Activated CD8-positive, alpha-beta memory T cell treated with anti-CD3 and anti-CD28 coated beads, Interleukin-2, amount 50 U/mL, for 48 hours (primary cell): ENCODE results near the gene FGFR2.

Source experiments
- DNase-seq: peaks from one replicate; pipeline ENCODE4 v3.0.0-alpha.2; 2020

FGFR2 gene

DNA sequence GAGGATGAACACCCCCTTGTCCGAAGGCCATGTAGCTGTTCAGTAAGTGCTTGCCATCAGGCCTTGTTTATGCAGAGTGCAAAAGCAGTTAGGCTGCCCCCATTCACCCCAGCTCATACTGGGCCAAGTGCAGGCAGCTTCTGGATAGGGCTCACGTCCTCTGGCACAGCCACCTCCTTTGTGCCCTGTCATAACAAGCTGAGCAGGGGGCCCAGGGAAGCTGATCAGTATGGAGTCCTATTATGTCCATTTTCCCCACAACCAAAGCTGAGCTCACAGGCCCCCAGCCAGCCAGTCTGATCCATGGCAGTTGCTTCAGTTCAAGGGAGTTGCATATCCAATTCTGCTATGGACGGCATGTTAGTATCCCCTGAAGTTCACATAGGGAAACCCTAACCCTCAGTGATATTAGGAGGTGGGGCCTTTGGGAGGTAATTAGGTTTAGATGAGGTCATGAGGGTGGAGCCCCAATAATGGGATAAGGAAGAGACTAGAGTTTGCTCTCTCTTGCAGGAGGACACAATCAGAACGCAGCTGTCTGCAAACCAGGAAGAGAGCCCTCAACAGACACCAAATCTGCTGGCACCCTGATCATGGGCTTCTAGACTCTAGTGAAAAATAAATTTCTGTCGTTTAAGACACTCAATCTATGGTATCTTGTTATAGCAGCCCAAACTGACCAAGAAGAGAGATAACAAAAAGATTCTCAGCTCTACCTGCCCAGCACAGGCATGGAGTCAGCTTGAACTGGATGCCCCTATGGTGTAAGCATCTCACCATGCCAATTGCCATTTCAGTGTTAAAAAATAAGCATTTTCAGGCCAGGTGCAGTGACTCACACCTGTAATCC, 155.9 kb downstream of the FGFR2 start:
- no peak for DNase-seq

DNA sequence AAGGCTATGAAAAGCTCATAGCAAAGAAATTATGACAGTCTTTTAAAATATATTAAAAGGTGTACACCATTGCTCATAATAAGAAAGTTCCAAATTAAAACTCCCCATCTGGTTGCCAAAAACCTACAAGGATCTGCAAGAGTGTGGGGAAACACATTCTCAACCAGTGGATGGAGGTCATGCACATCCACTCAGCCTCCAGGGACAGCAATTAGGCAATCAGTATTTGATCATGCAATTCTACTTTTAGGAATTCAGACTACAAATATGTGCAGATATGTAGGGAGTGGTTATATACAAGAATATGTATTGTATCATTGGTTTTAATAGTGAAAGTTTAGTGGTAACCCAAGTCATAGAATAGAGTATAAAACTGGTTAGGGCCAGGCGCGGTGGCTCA, 157.8 kb downstream of the FGFR2 start:
- no peak for DNase-seq

DNA sequence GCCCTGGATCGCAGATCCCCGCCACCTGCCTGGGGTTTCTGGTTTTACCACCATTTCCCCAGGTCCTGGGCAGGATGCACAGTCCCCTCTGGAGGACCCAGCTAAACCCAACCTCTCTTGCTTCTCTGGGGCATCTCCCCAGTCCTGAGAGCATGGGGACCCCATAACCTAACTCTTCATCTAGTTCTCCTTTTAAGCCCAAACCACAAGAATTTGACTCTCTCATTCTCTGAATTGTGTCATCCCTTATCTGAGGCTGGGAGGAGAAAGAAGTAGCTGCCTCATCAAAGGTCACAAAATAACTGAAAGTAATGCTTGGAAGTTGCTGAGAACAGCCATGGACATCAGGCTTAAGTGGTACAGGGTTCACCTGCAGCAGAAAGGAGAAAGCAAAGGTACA, 159.9 kb downstream of the FGFR2 start:
- no peak for DNase-seq

- DNase-seq: no peak
These were observed 160.6 kb downstream of the FGFR2 start for GRCh38 chr10:121437596-121437995.

DNA sequence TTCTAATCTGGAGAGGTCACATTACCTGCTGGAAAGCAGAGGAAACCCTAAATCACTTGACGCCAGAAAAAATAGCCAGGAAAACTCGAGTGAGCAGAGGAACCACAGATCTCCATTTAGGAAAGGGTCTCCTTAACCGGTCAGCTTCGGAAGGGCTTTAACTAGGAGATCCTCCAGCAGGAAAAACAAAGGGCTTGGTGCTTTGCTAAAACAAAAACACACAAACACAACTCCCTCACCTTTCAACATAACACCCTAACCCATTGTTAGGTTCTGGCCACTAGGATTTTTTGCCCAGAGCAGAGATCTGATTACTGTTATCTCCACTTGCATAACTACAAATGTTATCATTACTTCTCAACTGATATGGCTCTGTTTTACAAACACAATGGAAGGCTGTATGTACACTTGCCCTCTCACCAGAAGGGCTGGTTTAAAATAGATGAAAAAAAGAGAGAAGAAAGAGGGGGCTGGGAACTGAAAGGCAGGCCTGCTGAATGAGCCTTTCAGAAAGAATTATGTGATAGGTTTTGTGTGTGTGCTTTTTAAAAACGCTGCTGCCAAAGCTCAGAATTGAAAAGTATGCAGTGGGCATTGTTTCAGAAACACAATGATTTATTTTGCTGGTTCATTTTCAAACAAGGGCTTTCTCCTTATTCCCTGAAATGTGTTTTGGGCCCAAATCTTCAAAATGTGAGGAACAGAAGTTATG, 161.5 kb downstream of the FGFR2 start:
- no peak for DNase-seq

DNA sequence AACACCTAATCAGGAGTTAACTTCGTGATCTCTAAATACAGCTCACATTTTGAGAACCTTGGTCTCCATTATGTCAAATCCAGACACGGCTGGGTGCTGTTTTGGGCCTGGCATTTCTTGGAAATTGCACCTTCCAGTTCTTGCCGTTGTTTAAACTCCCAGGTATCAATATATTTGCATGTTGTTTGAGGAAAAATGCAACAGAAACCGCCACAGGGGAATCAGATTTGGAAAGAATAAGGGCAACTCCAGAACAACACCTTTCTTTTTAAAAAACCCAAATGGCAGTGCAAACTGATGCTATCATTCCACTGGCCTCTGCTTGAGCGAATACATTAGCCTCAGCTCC, 162.0 kb downstream of the FGFR2 start:
- no peak for DNase-seq

DNA sequence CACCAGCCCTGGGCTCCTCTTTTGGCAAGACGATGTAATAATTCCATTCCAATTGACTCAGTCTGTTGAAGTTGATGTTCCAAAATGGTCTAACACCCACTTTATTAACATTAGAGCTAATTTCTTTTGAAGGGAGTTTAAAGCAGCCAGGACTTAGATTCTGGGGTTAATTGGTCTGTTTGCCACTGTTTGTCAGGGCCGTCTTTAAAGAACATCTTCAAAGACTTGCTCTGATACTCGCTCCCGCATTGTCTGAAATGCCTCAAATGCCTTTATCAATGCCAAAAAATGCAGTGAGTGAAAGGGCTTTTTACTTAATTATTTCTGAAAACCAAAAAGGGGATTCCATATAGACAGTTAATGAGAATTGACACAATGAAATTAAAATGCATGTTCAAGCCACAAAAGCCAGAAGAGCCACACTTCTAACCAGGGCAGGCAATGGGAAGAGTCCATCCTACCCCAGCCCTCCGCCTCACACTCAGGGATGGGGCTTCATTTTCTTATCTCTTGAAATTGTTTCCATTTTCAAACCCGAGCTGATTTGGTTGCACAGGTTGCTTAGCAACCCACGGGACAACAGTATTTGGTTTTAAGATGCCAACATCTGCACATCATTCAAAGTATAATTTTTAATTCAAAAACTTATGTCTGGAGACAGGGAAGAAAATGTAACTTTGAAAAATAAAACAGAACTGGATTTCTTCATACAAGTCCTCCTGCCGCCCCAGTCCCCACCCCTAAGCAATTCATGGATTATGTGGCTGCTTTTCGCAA, 163.0 kb downstream of the FGFR2 start:
- DNase-seq: no peak

DNA sequence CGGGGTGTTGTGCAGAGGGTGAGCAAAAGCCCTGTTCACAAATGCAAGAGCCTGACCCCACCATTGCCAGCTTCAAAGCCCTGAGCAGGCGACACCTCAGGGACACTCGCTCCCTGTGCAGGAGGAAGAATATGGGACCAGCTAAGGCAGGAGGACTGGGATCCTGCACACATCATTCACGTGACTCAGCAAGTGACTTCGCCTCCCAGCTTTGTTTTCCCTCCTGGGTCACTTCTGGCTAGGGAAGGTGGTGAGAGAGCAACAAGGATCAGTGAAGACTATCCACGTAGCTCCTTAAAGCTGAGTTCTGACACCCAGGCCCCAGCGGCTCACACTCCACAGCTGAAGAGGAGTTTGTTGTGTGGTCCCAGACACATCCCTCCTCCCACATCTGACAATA, 164.3 kb downstream of the FGFR2 start:
- DNase-seq: no peak

DNA sequence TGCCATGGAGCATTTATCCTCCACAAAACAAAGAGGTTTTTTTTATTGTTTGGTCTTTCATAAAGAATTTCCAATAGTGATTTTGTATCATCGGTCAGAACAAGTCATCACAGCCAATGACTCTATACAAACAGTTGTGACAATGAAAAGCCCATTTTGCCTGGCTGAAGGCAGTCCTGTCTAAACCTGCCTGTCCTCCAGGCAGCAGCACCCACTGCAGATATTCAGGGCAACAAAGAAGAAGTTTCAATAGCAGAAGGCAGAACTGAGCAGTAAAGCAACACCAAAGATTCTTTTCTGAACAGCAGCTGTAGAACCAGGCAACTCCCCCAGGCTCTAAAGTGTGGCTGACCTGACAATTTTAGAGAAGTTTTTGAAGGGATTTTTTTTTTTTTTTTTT, 169.4 kb downstream of the FGFR2 start:
- no peak for DNase-seq
